NCI-H2171 (cell line): Measurements from ENCODE around the gene CYP27A1.
A peak's percentile ranks its signal among the peaks of the same experiment; 100 is the strongest.
"Not testable (repeated sequence)": the region's sequence is repeated elsewhere in the genome, so short reads cannot be mapped to it uniquely, and the experiment has no call there.

Experiments
- DNase-seq: peaks from one replicate; lab custom pipeline; 2025; lab: John Stamatoyannopoulos, UW

Gene CYP27A1

GRCh38 chr2:218781691-218782527, at the start of gene CYP27A1:
Gene CYP27A1 (plus strand): TSS chr2:218782147. CDS start chr2:218782183, 36 bp downstream.
- DNase-seq: peak; percentile 12

DNA sequence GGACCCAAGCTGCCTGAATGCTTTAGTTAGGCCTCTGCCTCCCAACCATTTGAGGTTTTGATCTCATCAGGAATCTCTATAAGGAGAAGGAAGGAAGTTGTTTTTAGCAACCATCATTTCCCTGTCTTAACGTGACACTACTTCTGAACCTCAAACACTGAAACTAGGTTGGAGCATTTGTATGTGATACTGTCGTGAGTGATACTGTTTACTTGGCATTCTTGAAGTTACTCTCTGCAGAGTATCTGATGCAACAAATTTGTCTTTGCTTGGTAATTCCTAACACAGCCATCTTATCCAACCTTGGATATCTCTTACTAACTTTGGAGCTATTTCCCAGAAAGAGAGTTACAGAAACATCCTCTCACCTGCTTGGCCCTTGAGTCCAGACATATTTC, 49.2 kb upstream of the CYP27A1 start:
- DNase-seq: no peak

DNA sequence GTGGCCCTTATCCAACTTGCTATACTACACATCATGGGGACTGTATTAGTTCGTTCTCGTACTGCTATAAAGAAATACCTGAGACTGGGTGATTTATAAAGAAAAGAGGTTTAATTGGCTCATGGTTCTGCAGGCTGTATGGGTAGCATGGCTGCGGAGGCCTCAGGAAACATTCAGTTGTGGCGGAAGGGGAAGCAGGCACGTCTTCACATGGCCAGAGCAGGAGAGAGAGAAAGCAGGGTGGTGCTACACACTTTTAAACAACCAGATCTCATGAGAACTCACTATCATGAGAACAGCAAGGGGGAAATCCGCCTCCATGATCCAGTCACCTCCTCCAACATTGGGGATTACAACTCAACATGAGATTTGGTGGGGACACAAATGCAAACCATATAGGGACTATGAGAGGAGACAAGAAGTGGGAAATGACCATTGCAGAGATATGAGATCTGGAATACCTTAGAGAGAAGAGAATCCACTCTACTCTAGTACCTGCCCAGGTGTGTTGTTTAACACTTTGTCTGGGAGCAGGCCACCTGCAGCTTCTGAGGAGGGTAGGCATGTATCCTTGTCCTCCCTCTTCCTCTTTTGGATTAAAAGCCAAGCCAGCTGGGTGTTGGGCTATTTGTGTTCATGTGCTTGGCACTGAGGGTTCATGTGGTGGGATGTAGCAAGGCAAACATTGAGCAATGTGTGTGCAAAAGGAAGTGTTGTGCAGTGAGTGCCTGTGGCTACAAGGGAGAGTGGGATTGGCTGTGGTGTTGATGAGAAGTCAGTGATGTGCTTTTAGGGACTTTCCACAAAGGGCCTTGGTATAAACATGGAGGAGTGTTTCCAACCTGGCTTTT, 48.6 kb upstream of the CYP27A1 start:
- DNase-seq: no peak

DNA sequence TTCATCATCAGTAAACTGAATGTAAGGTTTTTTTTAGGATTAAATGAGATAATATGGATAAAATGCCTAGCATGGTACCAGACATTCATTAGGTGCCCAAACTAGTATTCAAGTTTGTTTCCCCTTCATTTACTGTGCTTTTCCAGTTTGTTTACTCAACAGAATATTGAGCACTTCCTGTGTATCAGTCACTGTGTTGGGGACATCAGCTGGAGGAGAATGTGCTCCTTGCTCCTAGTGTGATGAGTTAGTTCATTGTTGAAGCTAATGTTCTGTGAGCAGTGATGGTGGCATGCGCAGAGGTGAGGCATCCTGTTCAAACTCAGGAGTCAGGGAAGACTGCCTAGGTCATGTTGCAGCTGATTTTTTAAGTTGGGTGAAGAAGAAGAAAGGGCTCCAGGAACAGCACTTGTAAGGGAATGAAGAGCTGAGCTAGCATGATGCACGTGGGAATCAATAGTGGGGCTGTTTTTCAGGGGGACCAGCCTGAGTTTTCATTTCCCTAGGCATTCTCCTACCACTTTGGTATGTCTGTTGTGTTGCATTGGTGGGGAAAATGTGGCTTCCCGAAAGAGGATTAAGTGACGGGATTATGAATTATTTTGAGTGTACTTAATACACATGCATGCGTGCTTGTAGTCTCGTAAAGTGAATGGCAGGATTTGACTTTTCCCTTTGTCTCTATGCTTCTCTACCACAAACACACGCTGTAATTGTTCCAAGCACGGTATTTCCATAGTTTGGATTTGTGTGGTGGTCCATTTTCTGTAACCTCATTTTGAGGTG, 47.6 kb upstream of the CYP27A1 start:
- no peak for DNase-seq

DNA sequence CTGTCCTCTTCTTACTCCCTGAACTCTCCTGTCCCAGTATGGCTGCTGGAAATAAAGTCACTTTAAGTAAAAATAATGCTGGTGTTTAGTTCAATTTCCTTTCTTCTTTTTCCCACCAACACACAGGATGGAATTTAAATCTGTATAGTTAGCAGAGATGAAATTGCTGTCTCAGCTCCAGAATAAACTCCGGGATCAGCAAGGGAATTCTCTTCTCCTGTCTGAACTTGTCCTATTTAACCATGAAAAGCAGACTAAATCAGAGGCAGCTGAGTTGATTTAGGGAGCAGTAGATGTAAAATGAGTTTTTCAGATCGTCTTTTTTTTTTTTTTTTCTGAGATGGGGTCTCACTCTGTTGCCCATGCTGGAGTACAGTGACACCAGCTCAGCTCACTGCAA, 45.4 kb upstream of the CYP27A1 start:
- no peak for DNase-seq

- DNase-seq: no peak
These were observed 38.9 kb upstream of the CYP27A1 start for GRCh38 chr2:218743068-218743467.

- DNase-seq: no peak
These were observed 37.3 kb upstream of the CYP27A1 start for GRCh38 chr2:218744615-218745014.

GRCh38 chr2:218745160-218745558, 36.8 kb upstream of the CYP27A1 start:
- DNase-seq: no peak

GRCh38 chr2:218745559-218746469, 36.1 kb upstream of the CYP27A1 start:
- DNase-seq: no peak

- no peak for DNase-seq
These were observed 35.5 kb upstream of the CYP27A1 start for GRCh38 chr2:218746470-218746795.

DNA sequence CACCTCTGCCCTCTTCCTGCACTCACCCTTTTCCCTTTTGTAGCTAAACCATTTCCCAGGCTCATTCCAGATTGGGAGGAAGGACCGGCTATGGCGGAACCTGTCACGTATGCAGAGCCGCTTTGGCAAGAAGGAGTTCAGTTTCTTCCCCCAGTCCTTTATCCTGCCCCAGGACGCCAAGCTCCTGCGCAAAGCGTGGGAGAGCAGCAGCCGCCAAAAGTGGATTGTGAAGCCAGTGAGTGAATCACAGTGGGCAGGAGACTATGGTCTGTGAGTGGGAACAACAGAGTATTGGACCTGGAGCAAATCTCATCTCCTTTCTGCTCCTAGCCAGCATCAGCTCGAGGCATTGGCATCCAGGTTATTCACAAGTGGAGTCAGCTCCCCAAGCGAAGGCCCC, 35.0 kb upstream of the CYP27A1 start:
- no peak for DNase-seq

- no peak for DNase-seq
These were observed 33.1 kb upstream of the CYP27A1 start for GRCh38 chr2:218748741-218749441.

DNA sequence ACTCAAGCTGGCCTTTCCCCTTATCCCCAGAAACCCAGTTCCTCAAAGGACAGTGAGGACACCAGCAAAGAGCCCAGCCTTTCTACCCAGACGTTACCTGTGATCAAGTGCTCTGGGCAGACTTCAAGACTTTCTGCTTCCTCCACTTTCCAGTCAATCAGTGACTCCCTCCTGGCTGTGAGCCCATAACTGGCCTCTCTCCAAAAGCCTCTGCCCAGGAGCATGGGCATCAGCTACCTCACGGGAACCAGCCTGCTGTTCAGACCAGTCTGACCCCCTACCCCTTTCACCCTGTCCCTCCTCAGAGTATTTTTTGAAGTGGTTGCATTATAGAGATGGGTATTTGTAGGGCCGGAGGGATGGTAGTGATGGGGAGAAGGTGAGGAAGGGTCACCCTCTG, 27.7 kb upstream of the CYP27A1 start:
- DNase-seq: no peak

DNA sequence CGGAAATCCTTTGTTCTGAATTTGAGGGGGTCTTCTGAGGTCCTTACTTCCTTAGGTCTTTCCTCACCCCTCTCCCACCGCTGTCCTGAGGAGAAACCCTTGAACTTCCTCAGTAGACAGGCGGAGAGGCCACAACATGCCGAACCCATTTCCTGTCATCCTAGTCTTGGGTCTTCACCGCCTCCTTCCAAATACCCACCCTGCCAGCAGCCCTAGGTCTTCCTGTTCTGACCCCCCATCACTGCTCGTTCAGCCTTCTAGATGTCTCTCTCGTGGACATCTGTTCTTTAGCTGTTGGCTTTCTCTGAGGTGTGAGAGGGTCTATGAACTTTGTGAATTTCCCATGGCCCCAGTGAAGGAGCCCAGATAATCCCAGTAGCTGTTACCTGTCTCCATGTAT, 27.2 kb upstream of the CYP27A1 start:
- DNase-seq: no peak

GRCh38 chr2:218755198-218755566, 26.8 kb upstream of the CYP27A1 start:
- DNase-seq: no peak

- no peak for DNase-seq
These were observed 26.2 kb upstream of the CYP27A1 start for GRCh38 chr2:218755567-218756404.

DNA sequence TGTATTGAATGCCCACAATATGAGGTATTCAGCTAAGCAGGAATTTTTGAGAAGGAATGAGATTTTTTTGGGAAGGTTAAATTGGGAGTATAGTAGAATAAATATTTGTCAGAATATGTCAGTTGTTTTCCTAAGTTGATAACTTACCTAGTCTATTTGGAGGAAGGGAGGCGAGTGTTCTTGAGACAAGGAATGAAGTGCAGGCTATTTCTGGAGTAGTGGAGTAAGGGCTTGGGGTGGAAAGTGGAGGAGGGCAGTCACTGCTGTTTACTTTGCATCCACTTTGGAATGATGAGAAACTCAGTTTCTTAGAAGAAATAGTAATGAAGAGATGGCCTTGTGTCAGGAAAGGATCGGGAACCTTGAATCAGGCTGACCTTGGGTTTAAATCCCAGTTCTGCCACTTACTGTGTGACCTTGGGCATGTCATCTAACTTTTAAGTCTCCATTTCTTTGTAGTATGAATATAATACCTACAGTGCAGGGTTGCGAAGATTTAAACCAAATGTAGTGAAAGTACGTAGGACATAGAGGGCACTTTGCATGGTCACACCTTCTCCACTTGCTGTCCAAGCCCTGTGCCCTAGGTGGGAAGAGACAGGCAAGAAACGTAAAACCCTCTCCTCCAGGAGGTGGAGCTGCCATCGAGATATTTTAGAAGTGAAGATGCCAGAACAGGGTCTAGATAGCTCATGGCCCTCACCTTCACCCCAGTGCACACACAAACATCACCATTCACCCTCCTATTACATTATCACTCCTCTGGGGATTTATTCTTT, 25.2 kb upstream of the CYP27A1 start:
- no peak for DNase-seq

GRCh38 chr2:218761795-218762194, 20.2 kb upstream of the CYP27A1 start:
- DNase-seq: no peak

DNA sequence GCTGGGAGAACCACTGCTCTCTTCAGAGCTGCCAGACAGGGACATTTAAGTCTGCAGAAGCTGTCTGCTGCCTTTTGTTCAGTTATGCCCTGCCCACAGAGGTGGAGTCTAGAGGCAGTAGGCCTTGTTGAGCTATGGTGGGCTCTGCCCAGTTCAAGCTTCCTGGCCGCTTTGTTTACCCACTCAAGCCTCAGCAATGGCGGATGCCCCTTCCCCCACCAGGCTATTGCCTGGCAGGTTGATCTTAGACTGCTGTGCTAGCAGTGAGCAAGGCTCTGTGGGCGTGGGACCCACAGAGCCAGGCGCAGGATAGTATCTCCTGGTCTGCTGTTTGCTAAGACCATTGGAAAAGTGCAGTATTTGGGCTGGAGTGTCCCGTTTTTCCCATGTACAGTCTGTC, 9.2 kb upstream of the CYP27A1 start:
- DNase-seq: not testable (repeated sequence)
